Measurements from ENCODE around the gene TSGA10IP. TPM values are rescaled to one million over a fixed set of nuclear protein-coding genes. Genes with fewer than 3 reads are reported as not detected.

TSGA10IP gene
- total RNA-seq (2022; extraction: Qiagen RNA extraction; ENCODE audit: low read depth) = not detected in 5 replicates

GRCh38 chr11:65945430-65945911, at the start of gene TSGA10IP:
Gene TSGA10IP (plus strand): TSS chr11:65945480. CDS start chr11:65945676, 196 bp downstream.

GRCh38 chr11:65900125-65900898, 45.0 kb upstream of the TSGA10IP start, which contains the start of gene FOSL1:
Gene FOSL1 (minus strand): TSS chr11:65900388. CDS start chr11:65900339, 49 bp downstream.

DNA sequence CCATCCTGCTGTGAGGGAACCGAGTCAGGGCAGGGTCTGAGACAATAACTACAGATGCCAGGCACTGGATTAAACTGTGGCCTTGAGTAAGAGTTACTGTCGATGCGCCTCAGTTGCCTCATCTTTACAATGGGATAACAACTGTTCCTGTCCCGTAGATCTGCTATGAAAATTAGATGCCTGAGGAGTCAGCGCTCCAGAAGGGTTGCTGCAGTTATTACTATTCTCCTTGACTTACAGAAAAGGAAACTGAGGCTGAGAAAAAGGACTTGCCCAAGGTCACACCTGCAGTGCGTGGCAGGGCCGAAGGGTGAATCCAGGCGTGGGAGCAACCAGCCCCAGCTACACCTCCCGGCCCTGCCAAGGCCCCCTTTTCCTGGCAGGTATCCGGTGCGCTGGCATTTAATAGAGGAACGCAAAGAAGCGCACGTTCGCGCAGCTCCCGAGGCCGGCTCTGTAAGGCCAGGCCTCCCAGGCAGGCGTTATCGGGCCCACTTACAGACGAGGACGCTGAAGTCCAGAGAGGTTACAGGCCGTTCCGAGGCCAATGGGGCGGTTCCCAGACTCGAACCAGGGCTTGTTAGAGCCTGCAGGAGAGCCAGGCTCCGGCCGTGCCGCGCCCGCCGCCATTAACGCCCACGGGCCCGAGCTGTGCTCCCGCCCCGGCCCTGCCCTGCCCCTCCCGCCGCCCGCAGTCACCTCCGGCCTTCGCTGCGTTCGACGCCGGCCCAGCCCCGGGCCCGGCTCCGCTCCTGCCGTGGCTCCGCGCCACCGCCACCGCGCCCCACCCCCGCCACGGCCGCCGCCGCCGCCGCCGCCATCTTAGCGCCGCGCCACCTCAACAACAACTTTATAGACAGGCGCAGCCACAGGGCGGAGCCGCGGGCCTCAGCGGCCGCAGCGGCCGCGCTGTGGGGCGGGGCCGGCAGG, 26.8 kb upstream of the TSGA10IP start, which contains the start of gene C11orf68:
TSS of gene C11orf68 (minus strand) at position 852 of the 930 bp plus-strand sequence. CDS start at position 821, 31 bp downstream.

DNA sequence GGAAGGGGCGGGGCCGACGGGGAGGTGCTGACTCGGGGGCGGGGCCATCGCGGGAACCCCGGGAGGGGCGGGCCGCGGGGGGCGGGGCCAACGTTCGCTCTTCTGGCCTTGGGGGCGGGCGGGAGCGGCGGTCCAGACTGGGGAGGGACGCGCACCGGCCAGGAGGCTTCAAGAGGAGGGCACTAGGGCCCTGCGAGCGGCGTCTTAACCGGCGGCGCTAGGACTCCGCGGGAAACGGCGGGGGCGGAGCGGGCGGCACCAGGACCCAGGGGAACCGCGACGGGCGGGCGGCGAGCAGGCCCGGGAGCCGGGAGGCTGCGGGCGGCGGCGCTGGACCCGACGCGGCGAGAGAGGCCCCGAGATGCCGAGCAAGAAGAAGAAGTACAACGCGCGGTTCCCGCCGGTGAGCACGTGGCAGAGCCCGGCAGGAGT, 26.1 kb upstream of the TSGA10IP start, which contains the start of gene DRAP1:
TSS of gene DRAP1 (plus strand) at position 286 of the 432 bp plus-strand sequence. CDS start at position 362, 76 bp downstream.

DNA sequence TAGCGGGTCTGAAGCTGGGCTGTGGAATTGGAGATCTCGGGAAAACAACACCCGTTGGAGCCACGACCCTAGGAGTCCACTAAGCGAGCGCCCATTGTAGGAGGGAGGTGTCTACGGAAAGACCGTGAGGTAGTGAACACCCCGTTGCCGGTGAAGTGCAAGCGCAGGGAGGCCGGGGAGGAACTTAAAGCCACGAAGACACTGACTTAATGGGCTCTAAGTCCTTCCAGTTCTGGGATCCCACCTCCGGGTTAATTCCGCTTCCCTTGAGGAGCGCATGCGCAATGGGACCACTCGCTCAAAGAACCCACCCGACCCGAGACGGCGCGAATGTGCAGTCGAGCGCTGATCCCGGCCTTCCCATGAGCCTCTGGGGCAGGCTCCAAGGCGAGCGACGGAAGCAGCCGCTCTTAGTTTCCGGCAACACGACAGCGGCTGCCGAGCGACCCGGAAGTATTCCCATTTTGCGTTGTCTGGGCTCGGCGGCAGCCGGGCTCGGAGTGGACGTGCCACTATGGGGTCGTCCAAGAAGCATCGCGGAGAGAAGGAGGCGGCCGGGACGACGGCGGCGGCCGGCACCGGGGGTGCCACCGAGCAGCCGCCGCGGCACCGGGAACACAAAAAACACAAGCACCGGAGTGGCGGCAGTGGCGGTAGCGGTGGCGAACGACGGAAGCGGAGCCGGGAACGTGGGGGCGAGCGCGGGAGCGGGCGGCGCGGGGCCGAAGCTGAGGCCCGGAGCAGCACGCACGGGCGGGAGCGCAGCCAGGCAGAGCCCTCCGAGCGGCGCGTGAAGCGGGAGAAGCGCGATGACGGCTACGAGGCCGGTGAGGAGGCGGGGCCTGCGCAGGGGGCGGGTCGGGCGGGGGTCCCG, 16.2 kb downstream of the TSGA10IP start, which contains the start of gene SART1:
TSS of gene SART1 (plus strand) at position 468 of the 874 bp plus-strand sequence. CDS start at position 515, 47 bp downstream.

GRCh38 chr11:66001942-66002647, 56.8 kb downstream of the TSGA10IP start, which contains the start of the genes BANF1 and EIF1AD:
Gene BANF1 (plus strand): TSS chr11:66002503. CDS start chr11:66003251, 748 bp downstream.
Gene EIF1AD (minus strand): TSS chr11:66002157. CDS start chr11:66000389, 1,768 bp downstream.

Other genes starting within 250 kb of the TSGA10IP start
- 41.0 to 55.2 TPM (median 52.3 TPM) in 5 replicates for gene KAT5, start 233.2 kb upstream of the TSGA10IP start, total RNA-seq (2022; extraction: Qiagen RNA extraction; ENCODE audit: low read depth)
- 29.2 to 51.2 TPM (median 48.8 TPM) in 5 replicates for gene RNASEH2C, start 224.7 kb upstream of the TSGA10IP start, total RNA-seq (2022; extraction: Qiagen RNA extraction; ENCODE audit: low read depth)
- gene AP5B1, start 164.5 kb upstream of the TSGA10IP start, total RNA-seq (2022; extraction: Qiagen RNA extraction; ENCODE audit: low read depth) = 7.8 to 13.4 TPM (median 10.6 TPM) in 5 replicates
- gene OVOL1, start 158.4 kb upstream of the TSGA10IP start, total RNA-seq (2022; extraction: Qiagen RNA extraction; ENCODE audit: low read depth) = 0.06 to 0.10 TPM (median 0.07 TPM) in 3 of 5 replicates, not detected in the others
- 0.07 TPM in 1 of 5 replicates, not detected in the others for gene SNX32, start 111.5 kb upstream of the TSGA10IP start, total RNA-seq (2022; extraction: Qiagen RNA extraction; ENCODE audit: low read depth)
- gene CFL1, start 87.3 kb upstream of the TSGA10IP start, total RNA-seq (2022; extraction: Qiagen RNA extraction; ENCODE audit: low read depth) = 1,909 to 2,425 TPM (median 2,217 TPM) in 5 replicates
- gene MUS81, start 85.0 kb upstream of the TSGA10IP start, total RNA-seq (2022; extraction: Qiagen RNA extraction; ENCODE audit: low read depth) = 20.6 to 33.6 TPM (median 31.0 TPM) in 5 replicates
- gene EFEMP2, start 72.7 kb upstream of the TSGA10IP start, total RNA-seq (2022; extraction: Qiagen RNA extraction; ENCODE audit: low read depth) = 0.45 to 0.88 TPM (median 0.85 TPM) in 5 replicates
- 0.09 to 0.19 TPM in 2 of 5 replicates, not detected in the others for gene CTSW, start 65.6 kb upstream of the TSGA10IP start, total RNA-seq (2022; extraction: Qiagen RNA extraction; ENCODE audit: low read depth)
- 72.3 to 97.2 TPM (median 86.8 TPM) in 5 replicates for gene FIBP, start 57.0 kb upstream of the TSGA10IP start, total RNA-seq (2022; extraction: Qiagen RNA extraction; ENCODE audit: low read depth)
- gene CCDC85B, start 54.8 kb upstream of the TSGA10IP start, total RNA-seq (2022; extraction: Qiagen RNA extraction; ENCODE audit: low read depth) = 29.7 to 54.1 TPM (median 46.1 TPM) in 5 replicates
- gene FOSL1, start 45.1 kb upstream of the TSGA10IP start, total RNA-seq (2022; extraction: Qiagen RNA extraction; ENCODE audit: low read depth) = 160 to 254 TPM (median 205 TPM) in 5 replicates
- 40.2 to 65.5 TPM (median 60.3 TPM) in 5 replicates for gene C11orf68, start 26.4 kb upstream of the TSGA10IP start, total RNA-seq (2022; extraction: Qiagen RNA extraction; ENCODE audit: low read depth)
- 193 to 312 TPM (median 253 TPM) in 5 replicates for gene DRAP1, start 26.1 kb upstream of the TSGA10IP start, total RNA-seq (2022; extraction: Qiagen RNA extraction; ENCODE audit: low read depth)
- 51.4 to 70.6 TPM (median 62.2 TPM) in 5 replicates for gene SART1, start 16.3 kb downstream of the TSGA10IP start, total RNA-seq (2022; extraction: Qiagen RNA extraction; ENCODE audit: low read depth)
- 38.9 to 45.8 TPM (median 39.4 TPM) in 5 replicates for gene EIF1AD, start 56.7 kb downstream of the TSGA10IP start, total RNA-seq (2022; extraction: Qiagen RNA extraction; ENCODE audit: low read depth)
- 381 to 509 TPM (median 475 TPM) in 5 replicates for gene BANF1, start 57.0 kb downstream of the TSGA10IP start, total RNA-seq (2022; extraction: Qiagen RNA extraction; ENCODE audit: low read depth)
- gene CST6, start 66.5 kb downstream of the TSGA10IP start, total RNA-seq (2022; extraction: Qiagen RNA extraction; ENCODE audit: low read depth) = not detected in 5 replicates
- gene CATSPER1, start 81.0 kb downstream of the TSGA10IP start, total RNA-seq (2022; extraction: Qiagen RNA extraction; ENCODE audit: low read depth) = 0.94 to 2.0 TPM (median 1.7 TPM) in 5 replicates
- not detected in 5 replicates for gene GAL3ST3, start 103.7 kb downstream of the TSGA10IP start, total RNA-seq (2022; extraction: Qiagen RNA extraction; ENCODE audit: low read depth)
- gene SF3B2, start 106.9 kb downstream of the TSGA10IP start, total RNA-seq (2022; extraction: Qiagen RNA extraction; ENCODE audit: low read depth) = 168 to 198 TPM (median 172 TPM) in 5 replicates
- 48.7 to 80.4 TPM (median 65.1 TPM) in 5 replicates for gene PACS1, start 124.8 kb downstream of the TSGA10IP start, total RNA-seq (2022; extraction: Qiagen RNA extraction; ENCODE audit: low read depth)